Renal cortex interstitium (tissue), 15 donors: Measurements from ENCODE around the gene RYR3. TPM values are rescaled to one million over a fixed set of nuclear protein-coding genes. Genes with fewer than 3 reads are reported as not detected.

Experiments used
- DNase-seq, 11 donors: peaks; one replicate each; pipeline ENCODE4 v3.0.0-alpha.2; 2013; ENCODE audit warnings: low read depth in 9 of 11, low spot score in 4 of 11; ENCODE audit errors: extremely low read depth in 1 of 11
- long read RNA-seq, 16 experiments: transcript quantifications; one replicate each; lab custom pipeline, GENCODE V29; 2026
- polyA plus RNA-seq, 3 donors: library from polyadenylated mRNA; unstranded; fragments of 120-200 nt; gene quantifications; one replicate each; pipeline ENCODE4 v1.2.1, GENCODE V29; 2013; ENCODE audit not compliant: insufficient read length in 3 of 3

The RYR3 gene
- 10 to 100 TPM in 2 of 3 donors, 1 to 10 TPM in 1; 6.8 to 13.6 (median 12.5) TPM for polyA plus RNA-seq
- long read RNA-seq, donor 1, partial matches to known transcripts: 6 of 6 reads
- long read RNA-seq, donor 1, other reads (novel, unspliced or antisense): 0 of 6 reads
- long read RNA-seq, donor 2: 0 reads
- long read RNA-seq, donor 3, partial matches to known transcripts: 9 of 9 reads
- long read RNA-seq, donor 3, other reads (novel, unspliced or antisense): 0 of 9 reads
- long read RNA-seq, donor 4: 0 reads
- long read RNA-seq, donor 5: 0 reads
- long read RNA-seq, donor 6: 0 reads
- long read RNA-seq, donor 7: 0 reads
- long read RNA-seq, donor 8: 0 reads
- long read RNA-seq, donor 9: 0 reads
- long read RNA-seq, donor 10: 0 reads
- long read RNA-seq, donor 11: 0 reads
- long read RNA-seq, donor 12: 0 reads
- long read RNA-seq, donor 13: 0 reads
- long read RNA-seq, donor 14: 0 reads
- long read RNA-seq, donor 15: 0 reads
- long read RNA-seq, donor 16, partial matches to known transcripts: 47 of 47 reads
- long read RNA-seq, donor 16, other reads (novel, unspliced or antisense): 0 of 47 reads

GRCh38 chr15:33310481-33311311 lies at the start of gene RYR3:
Gene RYR3, plus strand, starts transcription at chr15:33310967. Its CDS starts 79 bp downstream, at chr15:33311046.
- peak in 10 of 11 donors; percentile 25 to 51 (median 36) for DNase-seq

- DNase-seq: no peak
Observed at GRCh38 chr15:33262306-33262705, 48.5 kb upstream of the RYR3 start.

GRCh38 chr15:33277689-33278088 lies 33.1 kb upstream of the RYR3 start:
- DNase-seq: no peak

GRCh38 chr15:33278816-33279612 lies 31.8 kb upstream of the RYR3 start:
- no peak for DNase-seq

GRCh38 chr15:33279613-33280205 lies 31.1 kb upstream of the RYR3 start:
- DNase-seq: no peak

- no peak for DNase-seq
Observed at GRCh38 chr15:33282226-33283020, 28.3 kb upstream of the RYR3 start.

GRCh38 chr15:33283576-33283975 lies 27.2 kb upstream of the RYR3 start:
- no peak for DNase-seq

- no peak for DNase-seq
Observed at GRCh38 chr15:33284336-33284735, 26.4 kb upstream of the RYR3 start.

- peak; percentile 32 to 62 (median 49) for DNase-seq
Observed at GRCh38 chr15:33292717-33293307, 18.0 kb upstream of the RYR3 start.

- no peak for DNase-seq
Observed at GRCh38 chr15:33293713-33294334, 16.9 kb upstream of the RYR3 start.

GRCh38 chr15:33296050-33296449 lies 14.7 kb upstream of the RYR3 start:
- no peak for DNase-seq

GRCh38 chr15:33296856-33297255 lies 13.9 kb upstream of the RYR3 start:
- DNase-seq: no peak

GRCh38 chr15:33298631-33299030 lies 12.1 kb upstream of the RYR3 start:
- no peak for DNase-seq

- no peak for DNase-seq
Observed at GRCh38 chr15:33304924-33305323, 5.8 kb upstream of the RYR3 start.

GRCh38 chr15:33309602-33310276 lies 1.0 kb upstream of the RYR3 start:
- peak in 2 of 11 donors; percentile 29 to 35 for DNase-seq

GRCh38 chr15:33311312-33311971 lies 675 bp downstream of the RYR3 start:
- no peak for DNase-seq
